PC-9 (cell line): ENCODE measurements around the gene CDH3.

Source experiments
- CTCF ChIP-seq: fragments of 200-600 bp; sonication (generic); conservative IDR thresholded peaks from 2 replicates; pipeline ENCODE4 v1.6.1; 2017; ENCODE audit warnings: mixed run types, antibody characterized with exemption, mild to moderate bottlenecking, moderate library complexity
- EZH2 ChIP-seq: fragments of 200-600 bp; sonication (generic); IDR thresholded peaks from 2 replicates; pipeline ENCODE4 v1.8.0; 2017; ENCODE audit warnings: antibody characterized with exemption, low read depth

- TF ChIP-seq CTCF, result no peak
- TF ChIP-seq EZH2, result no peak
Observed at GRCh38 chr16:68626557-68626956, 18.6 kb upstream of the CDH3 start.
